K562 (cell line): ENCODE data around the gene NEXN. TPM values are rescaled to one million over a fixed set of nuclear protein-coding genes. Genes with fewer than 3 reads are reported as not detected.

Experiments used
- ARID3A ChIP-seq: IDR thresholded peaks from 2 replicates; pipeline ENCODE4 v1.6.1; 2012; ENCODE audit warnings: low read depth, low read length, improper control_type of control experiment, borderline replicate concordance
- ARNT ChIP-seq, 2 experiments: fragments of 450-650 bp; IDR thresholded peaks; 2 replicates each; pipeline ENCODE4 v1.6.1; 2016; ENCODE audit warnings: mild to moderate bottlenecking in 1 of 2
- EGR1 ChIP-seq: fragments of 450-650 bp; conservative IDR thresholded peaks from 2 replicates; pipeline ENCODE4 v1.6.1; 2017; ENCODE audit warnings: mild to moderate bottlenecking
- HMG20B ChIP-seq: fragments of 250-450 bp; sonication (Bioruptor Pico); IDR thresholded peaks from 2 replicates; pipeline ENCODE4 v1.5.0; 2021; ENCODE audit warnings: mild to moderate bottlenecking
- LARP7 ChIP-seq: fragments of 450-650 bp; IDR thresholded peaks from 2 replicates; pipeline ENCODE4 v1.6.1; 2016
- MBD2 ChIP-seq: sonication (generic); IDR thresholded peaks from 2 replicates; pipeline ENCODE4 v1.6.1; 2016; ENCODE audit warnings: low read depth, borderline replicate concordance
- NCOA6 ChIP-seq: fragments of 450-650 bp; IDR thresholded peaks from 2 replicates; pipeline ENCODE4 v1.6.1; 2017; ENCODE audit warnings: mild to moderate bottlenecking
- NEUROD1 ChIP-seq: fragments of 150-350 bp; IDR thresholded peaks from 2 replicates; pipeline ENCODE4 v1.6.1; 2014; ENCODE audit warnings: borderline replicate concordance, low read length, low read depth; ENCODE audit not compliant: partially characterized antibody
- PHF20 ChIP-seq: fragments of 450-650 bp; IDR thresholded peaks from 2 replicates; pipeline ENCODE4 v1.6.1; 2018; ENCODE audit not compliant: partially characterized antibody
- PHF8 ChIP-seq: fragments of 200-600 bp; sonication (generic); IDR thresholded peaks from 2 replicates; pipeline ENCODE4 v1.6.1; 2012; ENCODE audit warnings: mixed run types, mild to moderate bottlenecking, inconsistent platforms, low read length, moderate library complexity, borderline replicate concordance
- PTBP1 ChIP-seq: fragments of 200-400 bp; formaldehyde crosslinking; IDR thresholded peaks from 2 replicates; pipeline ENCODE4 v1.6.1; 2017; ENCODE audit warnings: low read depth, low read length
- RAD21 ChIP-seq, 2 experiments: fragments of 250-450 bp in 1 of 2; fragments of 450-650 bp in 1 of 2; sonication (Bioruptor Pico) in 1 of 2; formaldehyde crosslinking in 1 of 2; IDR thresholded peaks in 1 of 2; conservative IDR thresholded peaks in 1 of 2; 2 replicates each; pipeline versions ENCODE4 v1.4.0 to v1.8.0; 2020 to 2022; ENCODE audit warnings: mild to moderate bottlenecking in 2 of 2, moderate library complexity in 1 of 2
- STAG1 ChIP-seq: sonication (generic); formaldehyde crosslinking; IDR thresholded peaks from 2 replicates; pipeline ENCODE4 v1.5.0; 2020; ENCODE audit warnings: missing genetic modification reagents, borderline replicate concordance
- TAL1 ChIP-seq: fragments of 450-650 bp; IDR thresholded peaks from 2 replicates; pipeline ENCODE4 v1.6.1; 2016; ENCODE audit warnings: mild to moderate bottlenecking
- TBP ChIP-seq: optimal IDR thresholded peaks from 2 replicates; pipeline ENCODE3; 2011; ENCODE audit warnings: low read depth, low read length, improper control_type of control experiment
- TSC22D4 ChIP-seq: fragments of 450-650 bp; IDR thresholded peaks from 2 replicates; pipeline ENCODE4 v1.6.1; 2016; ENCODE audit warnings: missing genetic modification characterization, missing biosample characterization, control low read depth
- ZC3H4 ChIP-seq: sonication (generic); formaldehyde crosslinking; IDR thresholded peaks from 2 replicates; pipeline ENCODE4 v1.9.0; 2021; ENCODE audit warnings: missing genetic modification reagents, borderline replicate concordance
- ZFP36 ChIP-seq: fragments of 150-350 bp; IDR thresholded peaks from 2 replicates; pipeline ENCODE4 v1.6.1; 2018; ENCODE audit warnings: low read length, low read depth; ENCODE audit not compliant: partially characterized antibody
- ZNF12 ChIP-seq: sonication (generic); formaldehyde crosslinking; IDR thresholded peaks from 2 replicates; pipeline ENCODE4 v1.4.0; 2020; ENCODE audit warnings: mild to moderate bottlenecking, missing genetic modification reagents
- ZNF134 ChIP-seq: fragments of 250-450 bp; sonication (Bioruptor Pico); conservative IDR thresholded peaks from 2 replicates; pipeline ENCODE4 v1.4.0; 2020
- ZNF232 ChIP-seq: sonication (generic); formaldehyde crosslinking; IDR thresholded peaks from 2 replicates; pipeline ENCODE4 v1.8.0; 2022; ENCODE audit warnings: mild to moderate bottlenecking, missing genetic modification reagents
- ZNF449 ChIP-seq: fragments of 250-450 bp; sonication (Bioruptor Pico); IDR thresholded peaks from 2 replicates; pipeline ENCODE4 v1.8.0; 2022; ENCODE audit warnings: moderate library complexity, mild to moderate bottlenecking, inconsistent platforms
- polyA plus RNA-seq, 8 experiments: library from polyadenylated mRNA; depleted of rRNA in 4 of 8; stranded (reverse) in 5 of 8; unstranded in 3 of 8; fragments of >200 nt; fragmentation: Nextera tagmentation in 2 of 8; fragmentation: Illumina TruSeq in 1 of 8; extraction: Ambion mirVana in 2 of 8; extraction: Trizol in 1 of 8; gene quantifications; 2 replicates each; pipeline versions ENCODE4 v1.2.1 to v1.2.3, GENCODE V29; 2011 to 2014; ENCODE audit warnings: inconsistent platforms in 1 of 8, missing spikeins in 1 of 8
- total RNA-seq, 7 experiments: library from RNA; depleted of rRNA in 6 of 7; stranded (reverse); fragments of >200 nt in 6 of 7; fragmentation: Illumina TruSeq in 2 of 7; extraction: Trizol in 2 of 7; gene quantifications; 2 replicates each; pipeline versions ENCODE4 v1.2.1 to v1.2.3, GENCODE V29; 2011 to 2021; ENCODE audit warnings: low replicate concordance in 1 of 7
- TF ChIP-seq, protein P1 (sequence below): sonication (generic); IDR thresholded peaks from 2 replicates; pipeline ENCODE4 v1.6.1; 2016
- TF ChIP-seq, protein P2 (sequence below): fragments of 450-650 bp; IDR thresholded peaks from 2 replicates; pipeline ENCODE4 v1.6.1; 2018; ENCODE audit warnings: mild to moderate bottlenecking, low read depth; ENCODE audit not compliant: partially characterized antibody

NEXN gene
- total and polyA plus RNA-seq, 9 of the 15 experiments (the other 6 are each of a cell fraction or from before 2014, with no cell fraction given) = 0.18 to 1.8 (median 0.76) TPM

- TF ChIP-seq ARID3A (no peak), TAL1 (no peak), ZFP36 (no peak), MBD2 (no peak), EGR1 (0 out of 2 replicates have a peak, but pooled peaks have one; percentile 23), ZC3H4 (CRISPR knock-in tag) (peak; percentile 41; the same call in 1 of the 2 replicates), LARP7 (no peak), NEUROD1 (no peak), RAD21 (CRISPR knock-in tag; conservative IDR thresholded peaks at IDR 0.05 in 1 of 2, IDR thresholded peaks at IDR 0.05 in 1 of 2) (0 out of 4 replicates have a peak, but pooled peaks of 1 of the 2 experiments have one; percentile 6), PHF20 (peak; percentile 12), STAG1 (CRISPR knock-in tag) (no peak), ZNF134 (peak; percentile 30; the same call in 1 of the 2 replicates), HMG20B (no peak), NCOA6 (no peak), PHF8 (no peak), ARNT (IDR thresholded peaks at IDR 0.05) (peak in 1 of 2 experiments; percentile 18; a peak in 1 of 4 replicates), ZNF449 (CRISPR knock-in tag) (no peak), ZNF12 (CRISPR knock-in tag) (no peak), PTBP1 (no peak), ZNF232 (CRISPR knock-in tag) (peak; percentile 20; the same call in 1 of the 2 replicates), TSC22D4 (tag) (no peak), TBP (peak; percentile 65)
- TF ChIP-seq, protein P1, sequence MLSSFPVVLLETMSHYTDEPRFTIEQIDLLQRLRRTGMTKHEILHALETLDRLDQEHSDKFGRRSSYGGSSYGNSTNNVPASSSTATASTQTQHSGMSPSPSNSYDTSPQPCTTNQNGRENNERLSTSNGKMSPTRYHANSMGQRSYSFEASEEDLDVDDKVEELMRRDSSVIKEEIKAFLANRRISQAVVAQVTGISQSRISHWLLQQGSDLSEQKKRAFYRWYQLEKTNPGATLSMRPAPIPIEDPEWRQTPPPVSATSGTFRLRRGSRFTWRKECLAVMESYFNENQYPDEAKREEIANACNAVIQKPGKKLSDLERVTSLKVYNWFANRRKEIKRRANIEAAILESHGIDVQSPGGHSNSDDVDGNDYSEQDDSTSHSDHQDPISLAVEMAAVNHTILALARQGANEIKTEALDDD = peak; percentile 39
- TF ChIP-seq, protein P2, sequence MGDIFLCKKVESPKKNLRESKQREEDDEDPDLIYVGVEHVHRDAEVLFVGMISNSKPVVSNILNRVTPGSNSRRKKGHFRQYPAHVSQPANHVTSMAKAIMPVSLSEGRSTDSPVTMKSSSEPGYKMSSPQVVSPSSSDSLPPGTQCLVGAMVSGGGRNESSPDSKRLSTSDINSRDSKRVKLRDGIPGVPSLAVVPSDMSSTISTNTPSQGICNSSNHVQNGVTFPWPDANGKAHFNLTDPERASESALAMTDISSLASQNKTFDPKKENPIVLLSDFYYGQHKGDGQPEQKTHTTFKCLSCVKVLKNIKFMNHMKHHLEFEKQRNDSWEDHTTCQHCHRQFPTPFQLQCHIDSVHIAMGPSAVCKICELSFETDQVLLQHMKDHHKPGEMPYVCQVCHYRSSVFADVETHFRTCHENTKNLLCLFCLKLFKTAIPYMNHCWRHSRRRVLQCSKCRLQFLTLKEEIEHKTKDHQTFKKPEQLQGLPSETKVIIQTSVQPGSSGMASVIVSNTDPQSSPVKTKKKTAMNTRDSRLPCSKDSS = no peak
Observed at GRCh38 chr1:77978293-77978968, 90.0 kb downstream of the NEXN start (continued).
